GM21360 (cell line): ENCODE data around the gene R3HDM4.

Experiments
- ATAC-seq: cut with Tn5 transposase; IDR thresholded peaks from one replicate; pipeline ENCODE4 v1.9.1; 2021; ENCODE audit warnings: mild to moderate bottlenecking, moderate library complexity; ENCODE audit not compliant: unreplicated experiment

The R3HDM4 gene

GRCh38 chr19:947707-948539, 34.9 kb upstream of the R3HDM4 start:
- ATAC-seq, result peak; percentile 68

- peak; percentile 15 for ATAC-seq
Observed at GRCh38 chr19:947090-947706, 34.2 kb upstream of the R3HDM4 start.

GRCh38 chr19:945401-946252, 32.6 kb upstream of the R3HDM4 start:
- ATAC-seq, result no peak

GRCh38 chr19:944663-945241, 31.7 kb upstream of the R3HDM4 start:
- ATAC-seq, result no peak

GRCh38 chr19:944171-944567, 31.1 kb upstream of the R3HDM4 start:
- ATAC-seq, result no peak

GRCh38 chr19:943551-944170, 30.6 kb upstream of the R3HDM4 start:
- no peak for ATAC-seq

- ATAC-seq, result no peak
Observed at GRCh38 chr19:942133-942645, 29.2 kb upstream of the R3HDM4 start.

- ATAC-seq, result no peak
Observed at GRCh38 chr19:941292-942132, 28.5 kb upstream of the R3HDM4 start.

- ATAC-seq, result peak; percentile 39
Observed at GRCh38 chr19:940591-941291, 27.7 kb upstream of the R3HDM4 start.

GRCh38 chr19:939922-940321, 26.9 kb upstream of the R3HDM4 start:
- no peak for ATAC-seq

GRCh38 chr19:939439-939838, 26.4 kb upstream of the R3HDM4 start:
- no peak for ATAC-seq

- no peak for ATAC-seq
Observed at GRCh38 chr19:938233-938923, 25.4 kb upstream of the R3HDM4 start.

- no peak for ATAC-seq
Observed at GRCh38 chr19:937259-937694, 24.3 kb upstream of the R3HDM4 start.

GRCh38 chr19:936175-936546, 23.1 kb upstream of the R3HDM4 start:
- no peak for ATAC-seq

GRCh38 chr19:934865-935479, 22.0 kb upstream of the R3HDM4 start:
- no peak for ATAC-seq

- no peak for ATAC-seq
Observed at GRCh38 chr19:934197-934840, 21.3 kb upstream of the R3HDM4 start.

GRCh38 chr19:933553-933882, 20.5 kb upstream of the R3HDM4 start:
- ATAC-seq, result no peak
